NT2/D1 (cell line): ENCODE data around the gene ENOX1.

Source experiments
- YY1 ChIP-seq: IDR thresholded peaks from 2 replicates; pipeline ENCODE4 v1.6.1; 2011; ENCODE audit not compliant: insufficient read length, insufficient read depth
- ZNF274 ChIP-seq: IDR thresholded peaks from 2 replicates; pipeline ENCODE4 v1.6.1; 2011; ENCODE audit warnings: mild to moderate bottlenecking, low read depth, low read length

DNA sequence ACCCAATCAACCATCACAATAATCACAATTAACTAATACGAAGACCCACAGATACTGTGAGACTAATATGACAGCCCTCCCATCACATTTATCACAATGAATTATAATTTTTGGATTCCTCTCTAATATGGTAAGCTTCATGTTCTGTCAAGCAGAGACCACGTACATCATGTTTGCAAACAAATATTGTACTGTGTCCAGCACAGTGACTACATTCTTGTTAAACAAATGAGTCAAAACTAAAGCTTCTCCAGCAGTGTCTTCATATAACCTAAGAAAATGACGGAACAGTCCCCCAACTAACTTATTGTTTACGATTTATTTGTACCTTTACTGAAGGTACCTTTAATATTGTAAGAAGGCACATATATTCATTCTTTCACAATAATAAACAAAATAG, 292.6 kb downstream of the ENOX1 start:
- TF ChIP-seq YY1 (no peak), ZNF274 (no peak)
